ENCODE results near the gene TENT4B. TPM values are rescaled to one million over a fixed set of nuclear protein-coding genes. Genes with fewer than 3 reads are reported as not detected.

The TENT4B gene
- total RNA-seq, 1 experiment from 2014 or later: 16.9 TPM

DNA sequence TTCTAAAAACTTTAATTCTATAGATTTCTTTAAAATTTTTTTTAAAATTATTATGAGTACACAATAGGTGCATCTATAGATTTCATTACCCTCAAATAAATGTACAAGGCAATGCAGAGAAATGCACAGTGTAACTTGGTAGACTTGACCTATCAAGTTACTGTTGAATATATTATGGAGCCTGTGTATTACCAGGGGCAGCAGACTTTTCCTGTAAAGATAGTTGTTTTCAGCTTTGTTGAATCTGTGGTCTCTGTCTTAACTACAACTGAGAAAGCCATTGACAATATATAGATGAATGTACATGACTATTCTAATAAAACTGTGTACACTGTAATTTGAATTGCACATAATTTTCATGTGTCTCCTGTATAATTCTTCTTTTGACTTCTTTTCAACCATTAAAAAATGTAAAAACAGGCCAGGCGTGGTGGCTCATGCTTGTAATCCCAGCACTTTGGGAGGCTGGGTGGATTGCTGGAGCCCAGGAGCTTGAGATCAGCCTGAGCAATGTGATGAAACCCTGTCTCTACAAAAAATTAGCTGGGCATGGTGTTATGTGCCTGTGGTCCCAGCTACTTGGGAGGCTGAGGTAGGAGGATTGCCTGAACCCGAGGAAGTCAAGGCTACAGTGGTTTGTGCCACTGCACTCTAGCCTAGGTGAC, 39.4 kb downstream of the TENT4B start:
- Histone ChIP-seq H3K4me3 (replicated peaks in 1 of 2; ENCODE audit: low read depth in 1 of 2, low read length in 2 of 2) (no peak overlapping the region), H3K9me3 (ENCODE audit: control insufficient read depth in 1 of 2, insufficient read depth in 1 of 2, low read depth in 1 of 2, low read length in 2 of 2) (no peaks in the 10 kb centered on the region), H3K4me1 (ENCODE audit: control insufficient read depth in 1 of 2, insufficient read depth in 2 of 2, low read length in 2 of 2) (peaks cover 4 to 19% of the 10 kb centered on the region in 2 experiments; a peak in 2 of 4 replicates), H3K79me2 (ENCODE audit: insufficient read depth, low read length) (peaks cover 70% of the 10 kb centered on the region), H3K9me2 (ENCODE audit: insufficient read depth) (no peaks in the 10 kb centered on the region), H3K9ac (ENCODE audit: low read length) (no peak overlapping the region), H3K27ac (ENCODE audit: low read depth, low read length) (no peak overlapping the region), H2AFZ (ENCODE audit: low read depth, low read length, poor library complexity, severe bottlenecking) (no peak overlapping the region), H3K27me3 (ENCODE audit: insufficient read depth, low read length) (no peaks in the 10 kb centered on the region), H3K36me3 (ENCODE audit: control insufficient read depth in 1 of 2, insufficient read depth in 2 of 2, low read length in 2 of 2) (no peaks in the 10 kb centered on the region), H3K4me2 (ENCODE audit: low read length) (no peak overlapping the region), H4K20me1 (ENCODE audit: insufficient read depth) (no peaks in the 10 kb centered on the region)
- ChIA-PET RAD21 (ENCODE audit: low non-redundant PET in 1 of 2, low total read pairs in 2 of 2, uncharacterized antibody in 2 of 2, unreplicated experiment in 2 of 2) (no interaction called here), POLR2A (no interaction called here), CTCF (interaction anchor here (1.2 kb wide), 1 partner anchor 18 kb away, joined by 3 read pairs; no protein-coding TSS in a partner anchor)
- DNase-seq (ENCODE audit: low read depth, low spot score) (no peak), ATAC-seq (no peak)
- intact Hi-C loops (cut with micrococcal nuclease): no loop called here
- TF ChIP-seq EGR1 (IDR thresholded peaks at IDR 0.05; ENCODE audit: low read depth) (no peak), SIN3A (IDR thresholded peaks at IDR 0.05; ENCODE audit: low read depth) (no peak), JUND (IDR thresholded peaks at IDR 0.05) (no peak), POLR2AphosphoS5 (IDR thresholded peaks at IDR 0.05; ENCODE audit: low read depth, low read length) (no peak), CEBPB (IDR thresholded peaks at IDR 0.05; ENCODE audit: low read depth) (no peak)
- TF ChIP-seq, protein P1, sequence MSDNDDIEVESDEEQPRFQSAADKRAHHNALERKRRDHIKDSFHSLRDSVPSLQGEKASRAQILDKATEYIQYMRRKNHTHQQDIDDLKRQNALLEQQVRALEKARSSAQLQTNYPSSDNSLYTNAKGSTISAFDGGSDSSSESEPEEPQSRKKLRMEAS (IDR thresholded peaks at IDR 0.05): no peak
- BruUV-seq (replicated peaks): no TSS peak

DNA sequence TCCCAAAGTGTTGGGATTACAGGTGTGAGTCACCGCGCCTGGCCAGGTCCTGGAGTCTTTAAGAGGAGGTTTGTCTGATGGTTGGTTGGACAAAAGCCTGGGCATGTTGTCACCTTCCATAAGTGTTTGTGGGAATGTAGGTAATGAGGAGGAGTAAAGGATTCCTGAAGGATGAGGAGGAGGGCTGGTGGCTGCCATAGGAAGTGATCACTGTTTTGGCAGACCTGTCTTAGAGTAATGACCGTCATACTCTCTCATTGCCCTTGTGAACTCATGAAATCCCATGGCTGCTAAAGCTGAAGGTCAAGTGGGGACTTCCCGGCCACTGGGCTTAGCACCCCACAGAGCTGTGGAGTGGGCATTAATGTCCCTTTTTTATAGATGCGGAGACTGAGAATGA, 40.5 kb downstream of the TENT4B start:
- H3K9ac ChIP-seq (ENCODE audit: low read length): no peak overlapping the region
- CTCF ChIA-PET: no interaction called here
- DNase-seq (ENCODE audit: low read depth, low spot score) (no peak), ATAC-seq (peak; percentile 58)
- no peaks in the 10 kb centered on the region for H4K20me1 ChIP-seq (ENCODE audit: insufficient read depth)
- H3K27me3 ChIP-seq (ENCODE audit: insufficient read depth, low read length): no peaks in the 10 kb centered on the region
- H3K27ac ChIP-seq (ENCODE audit: low read depth, low read length): no peak overlapping the region
- H3K36me3 ChIP-seq (ENCODE audit: control insufficient read depth in 1 of 2, insufficient read depth in 2 of 2, low read length in 2 of 2): no peaks in the 10 kb centered on the region
- RAD21 ChIA-PET (ENCODE audit: low non-redundant PET in 1 of 2, low total read pairs in 2 of 2, uncharacterized antibody in 2 of 2, unreplicated experiment in 2 of 2): no interaction called here
- H3K4me2 ChIP-seq (ENCODE audit: low read length): peak overlapping the region; percentile 32; the same call in 1 of the 2 replicates
- TF ChIP-seq RAD21 (IDR thresholded peaks at IDR 0.05; ENCODE audit: low read depth): no peak
- no peak for TF ChIP-seq SRF (IDR thresholded peaks at IDR 0.05; ENCODE audit: low read depth)
- TF ChIP-seq ZNF274 (IDR thresholded peaks at IDR 0.05; ENCODE audit: low read depth, low read length): no peak
- no peak for TF ChIP-seq SIN3A (IDR thresholded peaks at IDR 0.05; ENCODE audit: low read depth)
- no peak for TF ChIP-seq POLR2A (IDR thresholded peaks at IDR 0.05; ENCODE audit: borderline replicate concordance, extremely low read depth, insufficient read depth, insufficient read length)
- no peak for TF ChIP-seq EGR1 (IDR thresholded peaks at IDR 0.05; ENCODE audit: low read depth)
- TF ChIP-seq ZFX (IDR thresholded peaks at IDR 0.05): no peak
- TF ChIP-seq, protein P2, sequence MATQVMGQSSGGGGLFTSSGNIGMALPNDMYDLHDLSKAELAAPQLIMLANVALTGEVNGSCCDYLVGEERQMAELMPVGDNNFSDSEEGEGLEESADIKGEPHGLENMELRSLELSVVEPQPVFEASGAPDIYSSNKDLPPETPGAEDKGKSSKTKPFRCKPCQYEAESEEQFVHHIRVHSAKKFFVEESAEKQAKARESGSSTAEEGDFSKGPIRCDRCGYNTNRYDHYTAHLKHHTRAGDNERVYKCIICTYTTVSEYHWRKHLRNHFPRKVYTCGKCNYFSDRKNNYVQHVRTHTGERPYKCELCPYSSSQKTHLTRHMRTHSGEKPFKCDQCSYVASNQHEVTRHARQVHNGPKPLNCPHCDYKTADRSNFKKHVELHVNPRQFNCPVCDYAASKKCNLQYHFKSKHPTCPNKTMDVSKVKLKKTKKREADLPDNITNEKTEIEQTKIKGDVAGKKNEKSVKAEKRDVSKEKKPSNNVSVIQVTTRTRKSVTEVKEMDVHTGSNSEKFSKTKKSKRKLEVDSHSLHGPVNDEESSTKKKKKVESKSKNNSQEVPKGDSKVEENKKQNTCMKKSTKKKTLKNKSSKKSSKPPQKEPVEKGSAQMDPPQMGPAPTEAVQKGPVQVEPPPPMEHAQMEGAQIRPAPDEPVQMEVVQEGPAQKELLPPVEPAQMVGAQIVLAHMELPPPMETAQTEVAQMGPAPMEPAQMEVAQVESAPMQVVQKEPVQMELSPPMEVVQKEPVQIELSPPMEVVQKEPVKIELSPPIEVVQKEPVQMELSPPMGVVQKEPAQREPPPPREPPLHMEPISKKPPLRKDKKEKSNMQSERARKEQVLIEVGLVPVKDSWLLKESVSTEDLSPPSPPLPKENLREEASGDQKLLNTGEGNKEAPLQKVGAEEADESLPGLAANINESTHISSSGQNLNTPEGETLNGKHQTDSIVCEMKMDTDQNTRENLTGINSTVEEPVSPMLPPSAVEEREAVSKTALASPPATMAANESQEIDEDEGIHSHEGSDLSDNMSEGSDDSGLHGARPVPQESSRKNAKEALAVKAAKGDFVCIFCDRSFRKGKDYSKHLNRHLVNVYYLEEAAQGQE (IDR thresholded peaks at IDR 0.05; ENCODE audit: low read depth): no peak
- no peak for TF ChIP-seq POLR2AphosphoS5 (IDR thresholded peaks at IDR 0.05; ENCODE audit: low read depth, low read length)
- TF ChIP-seq, protein P1 (IDR thresholded peaks at IDR 0.05): no peak
- no peak for TF ChIP-seq JUND (IDR thresholded peaks at IDR 0.05)
- no peak for TF ChIP-seq CEBPB (IDR thresholded peaks at IDR 0.05; ENCODE audit: low read depth)
- TF ChIP-seq, protein P3, sequence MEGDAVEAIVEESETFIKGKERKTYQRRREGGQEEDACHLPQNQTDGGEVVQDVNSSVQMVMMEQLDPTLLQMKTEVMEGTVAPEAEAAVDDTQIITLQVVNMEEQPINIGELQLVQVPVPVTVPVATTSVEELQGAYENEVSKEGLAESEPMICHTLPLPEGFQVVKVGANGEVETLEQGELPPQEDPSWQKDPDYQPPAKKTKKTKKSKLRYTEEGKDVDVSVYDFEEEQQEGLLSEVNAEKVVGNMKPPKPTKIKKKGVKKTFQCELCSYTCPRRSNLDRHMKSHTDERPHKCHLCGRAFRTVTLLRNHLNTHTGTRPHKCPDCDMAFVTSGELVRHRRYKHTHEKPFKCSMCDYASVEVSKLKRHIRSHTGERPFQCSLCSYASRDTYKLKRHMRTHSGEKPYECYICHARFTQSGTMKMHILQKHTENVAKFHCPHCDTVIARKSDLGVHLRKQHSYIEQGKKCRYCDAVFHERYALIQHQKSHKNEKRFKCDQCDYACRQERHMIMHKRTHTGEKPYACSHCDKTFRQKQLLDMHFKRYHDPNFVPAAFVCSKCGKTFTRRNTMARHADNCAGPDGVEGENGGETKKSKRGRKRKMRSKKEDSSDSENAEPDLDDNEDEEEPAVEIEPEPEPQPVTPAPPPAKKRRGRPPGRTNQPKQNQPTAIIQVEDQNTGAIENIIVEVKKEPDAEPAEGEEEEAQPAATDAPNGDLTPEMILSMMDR (IDR thresholded peaks at IDR 0.05 in 2 of 3, conservative IDR thresholded peaks at IDR 0.05 in 1 of 3; ENCODE audit: borderline replicate concordance in 1 of 3, insufficient read depth in 1 of 3, low read depth in 2 of 3, low read length in 2 of 3): no peak
- TF ChIP-seq CBX3 (IDR thresholded peaks at IDR 0.05; ENCODE audit: low read depth): no peak
- peaks cover 62% of the 10 kb centered on the region for H3K79me2 ChIP-seq (ENCODE audit: insufficient read depth, low read length)
- peaks cover 7 to 20% of the 10 kb centered on the region in 2 experiments; a peak in 3 of 4 replicates for H3K4me1 ChIP-seq (ENCODE audit: control insufficient read depth in 1 of 2, insufficient read depth in 2 of 2, low read length in 2 of 2)
- H2AFZ ChIP-seq (ENCODE audit: low read depth, low read length, poor library complexity, severe bottlenecking): no peak overlapping the region
- no peak overlapping the region for H3K4me3 ChIP-seq (replicated peaks in 1 of 2; ENCODE audit: low read depth in 1 of 2, low read length in 2 of 2)
- no peaks in the 10 kb centered on the region for H3K9me2 ChIP-seq (ENCODE audit: insufficient read depth)
- no TSS peak for BruUV-seq (replicated peaks)
- POLR2A ChIA-PET: no interaction called here
- intact Hi-C loops (cut with micrococcal nuclease): no loop called here
- H3K9me3 ChIP-seq (ENCODE audit: control insufficient read depth in 1 of 2, insufficient read depth in 1 of 2, low read depth in 1 of 2, low read length in 2 of 2): no peaks in the 10 kb centered on the region

Measured in HCT116 (cell line).